SH-SY5Y (cell line): Measurements from ENCODE around the gene SIRPA.

Source experiments
- GATA2 ChIP-seq: IDR thresholded peaks from 2 replicates; pipeline ENCODE4 v1.6.1; 2011; ENCODE audit warnings: mild to moderate bottlenecking, low read depth, low read length
- GATA3 ChIP-seq: IDR thresholded peaks from 2 replicates; pipeline ENCODE4 v1.6.1; 2011; ENCODE audit warnings: low read depth, mild to moderate bottlenecking, low read length, moderate library complexity

DNA sequence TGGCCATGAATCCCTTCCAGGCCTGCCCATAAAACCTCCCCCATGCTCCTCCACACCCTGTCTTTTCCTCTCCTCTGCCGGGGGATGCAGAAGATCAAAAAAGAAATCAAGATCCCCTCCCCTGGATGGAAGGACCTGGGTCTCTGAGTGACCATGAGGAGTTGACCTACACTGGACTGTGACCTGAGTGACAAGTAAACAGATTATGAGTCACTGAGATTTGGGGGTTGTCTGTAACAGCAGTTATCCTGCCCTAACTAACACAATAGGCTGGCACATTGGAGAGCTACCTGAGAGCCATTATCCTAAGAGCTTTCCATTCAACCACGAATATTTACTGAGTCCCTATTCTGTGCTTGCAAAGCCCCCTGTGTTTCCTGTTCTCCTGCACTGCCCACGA lies 28.4 kb upstream of the SIRPA start:
- no peak for TF ChIP-seq GATA2
- no peak for TF ChIP-seq GATA3
